WERI-Rb-1 (cell line): ENCODE measurements around the gene KRT77.

Experiments used
- DNase-seq: peaks from one replicate; pipeline ENCODE4 v3.0.0-alpha.2; 2020
- H3K27ac ChIP-seq: fragments of 250-450 bp; sonication (Bioruptor Pico); 2 replicates; pipeline ENCODE4 v1.5.1; 2020; ENCODE audit warnings: mild to moderate bottlenecking, moderate library complexity
- H3K27me3 ChIP-seq: fragments of 250-450 bp; sonication (Bioruptor Pico); 2 replicates; pipeline ENCODE4 v1.5.1; 2021; ENCODE audit warnings: mild to moderate bottlenecking, low read depth, moderate library complexity; ENCODE audit not compliant: insufficient read depth, severe bottlenecking
- H3K36me3 ChIP-seq: fragments of 250-450 bp; sonication (Bioruptor Pico); 2 replicates; pipeline ENCODE4 v1.5.1; 2020; ENCODE audit warnings: mild to moderate bottlenecking, moderate library complexity
- H3K4me3 ChIP-seq: 2 replicates; pipeline ENCODE4 v1.5.1; 2011; ENCODE audit warnings: low read depth, mild to moderate bottlenecking, control low read depth, low read length
- H3K9me3 ChIP-seq: fragments of 250-450 bp; sonication (Bioruptor Pico); 2 replicates; pipeline ENCODE4 v1.5.1; 2021; ENCODE audit warnings: mild to moderate bottlenecking, moderate library complexity; ENCODE audit not compliant: severe bottlenecking
- CTCF ChIP-seq: IDR thresholded peaks from 2 replicates; pipeline ENCODE4 v1.5.1; 2011; ENCODE audit warnings: low read depth, mild to moderate bottlenecking, control low read depth, inconsistent platforms, low read length

KRT77 gene

GRCh38 chr12:52740584-52740983, 37.3 kb upstream of the KRT77 start:
- no peak for DNase-seq
- TF ChIP-seq CTCF, result no peak
- no peaks in the 10 kb centered on the region for H3K36me3 ChIP-seq
- peaks cover 73% of the 10 kb centered on the region for H3K27me3 ChIP-seq
- no peak overlapping the region for H3K27ac ChIP-seq
- no peaks in the 10 kb centered on the region for H3K9me3 ChIP-seq
- no peak overlapping the region for H3K4me3 ChIP-seq

- Histone ChIP-seq H3K9me3 (no peaks in the 10 kb centered on the region), H3K27me3 (peaks cover 73% of the 10 kb centered on the region), H3K27ac (no peak overlapping the region), H3K36me3 (no peaks in the 10 kb centered on the region), H3K4me3 (no peak overlapping the region)
- DNase-seq, result no peak
- no peak for TF ChIP-seq CTCF
These were observed 36.6 kb upstream of the KRT77 start for GRCh38 chr12:52739963-52740362.

- Histone ChIP-seq H3K36me3 (no peaks in the 10 kb centered on the region), H3K4me3 (no peak overlapping the region), H3K27ac (no peak overlapping the region), H3K27me3 (peaks cover 69% of the 10 kb centered on the region), H3K9me3 (no peaks in the 10 kb centered on the region)
- DNase-seq, result no peak
- no peak for TF ChIP-seq CTCF
These were observed 32.7 kb upstream of the KRT77 start for GRCh38 chr12:52735816-52736632.

GRCh38 chr12:52735106-52735505, 31.8 kb upstream of the KRT77 start:
- TF ChIP-seq CTCF, result no peak
- H3K27ac ChIP-seq, result no peak overlapping the region
- H3K9me3 ChIP-seq, result no peaks in the 10 kb centered on the region
- H3K27me3 ChIP-seq, result peaks cover 68% of the 10 kb centered on the region
- no peaks in the 10 kb centered on the region for H3K36me3 ChIP-seq
- no peak for DNase-seq
- no peak overlapping the region for H3K4me3 ChIP-seq

- no peaks in the 10 kb centered on the region for H3K9me3 ChIP-seq
- no peaks in the 10 kb centered on the region for H3K36me3 ChIP-seq
- H3K27ac ChIP-seq, result no peak overlapping the region
- no peak overlapping the region for H3K4me3 ChIP-seq
- H3K27me3 ChIP-seq, result peaks cover 83% of the 10 kb centered on the region
- no peak for TF ChIP-seq CTCF
- DNase-seq, result no peak
These were observed 27.5 kb upstream of the KRT77 start for GRCh38 chr12:52730793-52731192.

GRCh38 chr12:52730383-52730782, 27.1 kb upstream of the KRT77 start:
- H3K36me3 ChIP-seq, result no peaks in the 10 kb centered on the region
- no peak for TF ChIP-seq CTCF
- DNase-seq, result no peak
- peaks cover 83% of the 10 kb centered on the region for H3K27me3 ChIP-seq
- no peak overlapping the region for H3K27ac ChIP-seq
- no peak overlapping the region for H3K4me3 ChIP-seq
- H3K9me3 ChIP-seq, result no peaks in the 10 kb centered on the region
